GM19240 (cell line): ENCODE measurements around the gene BABAM1.

Experiments used
- DNase-seq: peaks from one replicate; pipeline ENCODE4 v3.0.0; 2011; ENCODE audit warnings: low spot score; ENCODE audit not compliant: insufficient read length

Gene BABAM1

DNA sequence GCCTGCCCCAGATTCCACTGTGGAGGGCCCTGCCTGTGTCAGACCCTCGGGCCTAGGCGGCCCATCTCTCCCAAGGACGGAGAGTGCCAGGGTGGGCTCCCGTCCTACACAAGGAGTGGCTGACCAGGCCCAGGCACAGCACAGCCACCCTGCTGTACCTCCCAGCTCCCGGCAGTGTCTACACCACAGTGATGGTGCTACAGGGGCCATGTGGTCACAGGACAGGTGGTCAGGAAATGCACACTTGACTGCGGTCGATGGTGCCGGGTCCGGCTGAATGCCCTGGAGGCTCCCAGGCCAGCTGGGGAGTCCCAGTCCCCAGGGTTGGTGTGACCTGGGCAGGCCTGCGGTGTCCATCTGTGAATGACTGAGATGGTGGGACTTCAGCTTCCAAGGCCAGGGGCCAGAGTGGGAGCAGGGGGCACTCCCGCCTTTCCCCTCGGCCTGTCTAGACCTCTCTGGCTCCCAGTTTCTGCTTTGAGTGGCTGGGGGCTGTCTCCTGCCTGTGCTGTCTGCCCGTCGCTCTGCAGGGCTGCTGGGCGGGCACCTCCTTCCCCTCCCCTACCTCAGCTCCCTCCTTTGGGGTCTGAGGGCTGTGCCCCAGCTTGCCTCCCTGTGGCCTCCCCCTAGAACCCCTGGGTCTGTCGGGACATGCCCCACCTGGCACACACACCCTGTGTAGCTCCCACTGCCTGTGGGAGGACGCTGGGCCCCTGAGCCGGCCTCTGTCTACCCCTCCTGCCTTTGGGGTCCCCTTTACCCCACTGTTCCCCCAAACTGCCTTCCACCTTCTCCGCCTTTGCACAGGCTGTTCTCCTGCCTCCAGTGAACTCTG lies 54.6 kb downstream of the BABAM1 start:
- no peak for DNase-seq

DNA sequence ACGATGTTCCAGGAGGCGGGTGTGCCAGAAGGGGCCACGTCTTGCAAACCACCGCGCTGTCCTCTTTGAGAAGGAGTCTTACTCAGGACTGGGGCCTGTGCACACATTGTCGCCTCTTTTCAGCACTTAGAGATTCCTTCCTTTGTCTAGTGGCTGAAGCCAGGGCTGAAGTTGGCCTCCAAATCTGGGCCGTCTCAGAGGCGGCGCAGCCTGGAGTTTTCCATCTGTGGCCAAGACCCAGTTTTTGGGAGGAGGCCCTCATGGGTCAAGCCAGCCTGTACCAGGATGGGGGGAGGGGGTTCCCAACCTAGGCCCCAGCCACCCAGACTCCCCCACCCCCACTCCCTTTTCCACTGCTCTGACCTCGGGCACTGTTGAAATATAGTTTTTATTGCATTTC lies 55.6 kb downstream of the BABAM1 start:
- no peak for DNase-seq

GRCh38 chr19:17323300-17323963 lies 56.2 kb downstream of the BABAM1 start:
- no peak for DNase-seq

DNA sequence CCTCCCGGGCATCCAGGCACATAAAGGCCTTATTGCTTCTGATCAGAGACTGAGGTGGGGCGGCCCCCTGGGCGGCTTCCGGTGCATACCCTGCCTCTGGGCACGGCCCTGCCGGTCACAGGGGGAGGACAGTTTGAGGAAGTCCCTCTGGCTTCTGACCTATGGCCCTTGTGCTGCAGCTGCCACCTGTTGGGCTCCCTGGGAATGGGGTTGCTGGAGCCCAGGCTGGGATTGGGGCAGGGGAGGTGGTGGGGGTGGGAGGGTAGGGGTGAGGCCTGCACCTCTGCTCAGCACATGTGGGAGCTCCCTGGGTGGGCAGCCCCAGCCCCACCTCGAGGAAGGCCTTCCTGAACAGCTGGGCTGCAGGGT lies 56.7 kb downstream of the BABAM1 start:
- DNase-seq = no peak

DNA sequence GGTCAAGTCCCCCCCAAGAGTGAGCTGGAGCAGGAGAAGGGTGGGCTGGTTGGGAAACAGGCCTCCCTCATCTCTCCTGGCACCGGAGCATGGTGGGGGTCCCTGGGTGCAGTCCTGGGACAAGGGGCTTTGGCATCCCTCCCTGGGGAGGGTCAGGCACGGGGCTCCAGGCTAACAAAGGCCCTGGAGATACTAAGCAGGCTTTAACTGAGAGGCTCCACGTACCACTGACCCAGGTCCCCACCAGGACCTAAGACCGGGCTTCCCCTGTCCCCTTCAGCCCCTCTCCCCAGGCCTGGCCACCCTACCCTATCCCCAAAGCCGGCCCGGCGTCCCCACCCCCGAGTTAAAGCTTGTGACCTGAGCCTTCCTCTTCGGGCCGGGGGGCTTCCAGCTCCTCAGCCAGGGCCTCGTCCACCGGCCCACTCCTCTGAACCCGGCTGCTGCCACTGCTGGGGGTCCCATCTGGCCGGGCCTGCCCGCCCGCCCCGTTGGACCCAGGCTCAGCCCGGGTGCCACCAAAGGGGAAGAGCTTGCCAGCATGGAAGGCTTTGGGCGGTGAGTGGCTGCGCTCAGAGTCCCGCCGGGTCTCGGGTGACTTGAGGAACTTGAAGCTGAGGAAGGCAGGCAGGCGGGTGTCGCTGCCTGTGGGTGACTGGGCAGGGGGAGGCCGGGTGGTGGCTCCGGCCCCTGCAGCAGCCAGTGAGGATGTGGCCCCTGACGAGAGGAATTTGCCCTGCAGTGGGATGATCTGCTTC lies 57.3 kb downstream of the BABAM1 start:
- no peak for DNase-seq

- no peak for DNase-seq
Observed at GRCh38 chr19:17325133-17325532, 57.9 kb downstream of the BABAM1 start.

- no peak for DNase-seq
Observed at GRCh38 chr19:17325881-17326594, 58.8 kb downstream of the BABAM1 start.

DNA sequence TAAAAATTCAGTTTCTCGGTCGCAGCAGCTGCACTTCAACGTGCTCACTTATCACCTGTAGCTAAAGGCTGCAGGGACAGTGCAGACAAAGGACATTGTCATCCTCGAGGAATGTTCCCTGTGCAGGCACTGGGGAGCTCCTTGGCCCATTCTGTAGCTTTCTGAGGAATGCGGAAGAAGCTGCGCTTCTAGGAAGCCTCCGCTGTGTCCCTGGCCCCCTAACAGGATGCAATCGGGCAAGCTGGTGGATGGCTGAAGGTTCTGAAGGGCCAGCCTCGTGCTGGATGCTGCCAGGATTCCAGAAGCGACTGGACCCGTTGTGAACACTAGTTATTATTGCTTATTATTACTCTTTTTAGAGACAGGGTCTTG lies 59.3 kb downstream of the BABAM1 start:
- no peak for DNase-seq

GRCh38 chr19:17327068-17327653 lies 59.9 kb downstream of the BABAM1 start:
- no peak for DNase-seq

DNA sequence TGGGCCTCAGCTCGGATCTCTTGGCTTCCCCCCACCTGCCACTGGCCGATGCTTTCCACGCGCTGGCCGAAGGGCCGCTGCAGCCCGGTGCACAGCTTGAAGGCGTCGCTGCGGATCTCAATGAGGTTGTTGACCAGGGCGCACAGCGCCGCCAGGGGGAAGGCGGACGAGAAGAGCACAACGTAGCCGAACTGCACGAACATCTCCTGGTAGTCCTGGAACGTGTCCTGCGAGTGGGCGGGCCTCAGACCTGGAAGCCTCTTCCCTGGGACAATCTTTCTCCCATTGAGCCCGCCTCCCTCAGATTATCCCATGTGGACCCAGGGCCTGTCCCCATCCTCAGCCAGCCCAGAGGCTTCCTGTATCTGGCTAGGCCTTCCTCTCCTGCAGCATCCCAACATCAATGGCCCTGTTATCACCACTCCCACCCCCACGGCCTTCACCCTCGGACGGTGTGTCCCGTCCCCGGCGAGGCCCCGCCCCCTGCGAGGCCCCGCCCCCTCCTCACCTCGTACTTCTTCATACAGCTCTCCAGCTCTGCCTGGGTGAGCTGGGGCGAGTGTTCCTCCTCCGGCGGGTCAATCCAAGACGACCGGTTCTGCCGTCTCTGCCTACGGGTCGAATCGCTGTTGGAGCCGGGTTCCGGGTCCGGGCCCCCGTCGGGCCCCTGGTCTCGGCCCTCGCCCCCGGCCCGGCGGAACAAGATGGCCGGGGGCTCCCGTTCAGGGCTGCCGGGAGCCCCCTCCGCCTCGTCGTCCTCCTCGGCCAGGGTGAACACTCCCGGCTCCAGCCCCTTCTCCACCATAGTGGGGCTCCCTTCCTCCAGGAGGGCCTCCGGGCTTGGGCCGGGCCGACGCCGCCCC lies 60.6 kb downstream of the BABAM1 start:
- DNase-seq = no peak
